ENCODE data around the gene KIF1B. TPM values are rescaled to one million over a fixed set of nuclear protein-coding genes. Genes with fewer than 3 reads are reported as not detected.

The KIF1B gene
- total RNA-seq, 1 experiment from 2014 or later: 19.9 TPM

DNA sequence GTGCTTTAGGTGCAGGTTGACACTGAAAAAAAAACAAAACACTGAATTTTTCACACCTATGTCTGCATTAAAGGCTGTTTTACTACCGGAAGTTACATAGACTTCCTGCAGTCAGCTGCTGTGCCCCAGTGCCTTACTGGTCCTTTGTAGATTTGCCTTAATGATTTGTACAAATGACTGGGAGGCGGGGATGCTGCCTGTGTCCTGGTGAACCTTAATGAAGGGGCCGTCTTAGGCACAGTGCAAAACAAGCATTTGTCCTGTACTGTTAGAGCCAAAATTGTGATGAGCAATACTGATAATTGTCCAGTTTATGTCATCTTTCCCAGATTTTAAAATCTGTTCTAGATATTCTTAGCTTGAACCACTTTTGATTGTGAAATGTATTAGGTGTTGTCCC lies 97.6 kb downstream of the KIF1B start:
- no peak for DNase-seq (ENCODE audit: low spot score)
- in situ Hi-C loops (cut with HindIII; ENCODE audit: low sequenced_read_pairs): no loop called here

DNA sequence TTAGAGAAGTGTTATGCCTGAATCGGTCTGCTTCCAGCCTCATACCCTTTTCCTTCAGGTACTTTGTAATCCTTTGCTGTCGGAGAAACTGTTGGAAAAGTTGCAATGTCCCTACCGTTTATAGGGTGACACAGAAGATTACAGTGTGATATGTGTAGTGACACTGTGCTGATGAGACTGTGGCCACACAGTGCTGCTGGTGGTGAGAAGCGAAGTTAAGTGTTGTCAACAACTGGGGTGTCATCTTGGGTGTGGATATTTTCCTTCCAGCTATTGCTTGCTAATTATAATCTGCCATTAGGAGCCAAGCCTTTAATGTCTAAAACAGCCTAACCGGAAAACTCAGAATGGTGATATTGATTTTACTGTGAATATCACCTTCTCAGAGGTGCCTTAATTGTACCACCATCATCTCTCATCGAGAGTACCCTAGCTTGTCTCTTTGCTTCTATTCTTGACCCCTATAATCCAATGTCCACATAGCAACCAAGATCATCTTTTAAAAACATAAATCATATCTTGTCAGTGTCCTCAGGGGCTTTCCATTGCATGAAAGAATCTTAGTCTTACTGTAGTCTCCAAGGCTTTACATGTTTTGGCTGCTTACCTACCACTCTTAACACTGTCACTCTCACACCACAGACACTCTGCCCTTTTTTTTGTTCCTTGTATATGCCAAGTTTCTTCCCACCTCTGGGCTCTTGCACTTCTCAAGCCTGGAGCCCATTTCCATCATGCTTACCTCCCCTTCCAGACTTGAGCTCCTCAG lies 99.1 kb downstream of the KIF1B start:
- no peak for DNase-seq (ENCODE audit: low spot score)
- in situ Hi-C loops (cut with HindIII; ENCODE audit: low sequenced_read_pairs): no loop called here

DNA sequence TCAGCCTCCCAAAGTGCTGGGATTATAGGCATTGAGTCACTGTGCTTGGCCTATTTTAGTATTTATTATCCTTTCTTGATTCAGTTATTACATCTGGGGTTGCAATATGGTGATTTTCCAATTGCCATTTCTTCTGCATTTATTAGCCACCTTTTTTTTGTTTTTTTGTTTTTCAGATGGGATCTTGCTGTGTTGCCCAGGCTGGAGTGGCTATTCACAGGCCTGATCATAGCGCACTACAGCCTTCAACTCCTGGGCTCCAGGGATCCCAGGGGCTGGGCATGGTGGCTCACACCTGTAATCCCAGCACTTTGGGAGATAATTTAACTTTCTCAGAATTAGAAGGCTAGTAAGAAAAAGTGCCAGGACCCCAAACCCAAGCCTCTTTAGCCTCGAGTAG lies 106.4 kb downstream of the KIF1B start:
- no peak for DNase-seq (ENCODE audit: low spot score)
- in situ Hi-C loops (cut with HindIII; ENCODE audit: low sequenced_read_pairs): no loop called here

DNA sequence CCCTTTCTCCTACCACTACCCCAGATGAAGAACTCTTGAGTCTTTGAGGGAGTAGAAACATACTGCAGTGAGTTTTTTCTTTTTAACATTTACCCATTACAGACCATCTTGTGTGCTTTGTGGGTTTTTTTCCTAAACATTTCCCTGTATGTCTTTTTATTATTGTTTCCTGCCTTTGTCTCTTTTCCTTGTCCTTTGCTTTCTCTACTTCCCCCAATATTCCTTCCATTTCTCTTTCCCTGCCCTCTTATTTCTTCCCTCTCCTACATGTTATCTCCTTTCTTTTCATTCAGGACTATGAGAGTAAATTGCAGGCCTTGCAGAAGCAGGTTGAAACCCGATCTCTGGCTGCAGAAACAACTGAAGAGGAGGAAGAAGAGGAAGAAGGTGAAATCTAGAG lies 109.4 kb downstream of the KIF1B start:
- DNase-seq (ENCODE audit: low spot score): no peak
- in situ Hi-C loops (cut with HindIII; ENCODE audit: low sequenced_read_pairs): no loop called here

DNA sequence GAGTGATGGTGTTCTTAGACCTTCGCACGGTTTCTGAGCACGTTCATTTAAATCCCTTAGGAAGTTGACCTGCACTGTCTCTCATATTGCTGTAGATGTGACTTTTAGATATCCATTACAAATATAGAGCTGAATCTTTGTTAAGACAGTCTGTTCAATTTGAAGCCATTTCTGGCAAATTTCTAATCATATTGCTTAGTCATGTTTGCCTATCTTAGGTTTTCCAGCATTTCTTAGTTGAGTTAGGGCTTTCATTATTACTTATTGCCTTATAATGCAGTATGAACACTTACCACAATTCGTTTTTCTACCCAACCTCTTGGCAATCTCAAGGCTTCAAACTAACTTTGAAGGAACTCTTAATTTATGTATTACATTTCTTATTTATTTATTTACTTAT lies 110.0 kb downstream of the KIF1B start:
- DNase-seq (ENCODE audit: low spot score): no peak
- in situ Hi-C loops (cut with HindIII; ENCODE audit: low sequenced_read_pairs): no loop called here

DNA sequence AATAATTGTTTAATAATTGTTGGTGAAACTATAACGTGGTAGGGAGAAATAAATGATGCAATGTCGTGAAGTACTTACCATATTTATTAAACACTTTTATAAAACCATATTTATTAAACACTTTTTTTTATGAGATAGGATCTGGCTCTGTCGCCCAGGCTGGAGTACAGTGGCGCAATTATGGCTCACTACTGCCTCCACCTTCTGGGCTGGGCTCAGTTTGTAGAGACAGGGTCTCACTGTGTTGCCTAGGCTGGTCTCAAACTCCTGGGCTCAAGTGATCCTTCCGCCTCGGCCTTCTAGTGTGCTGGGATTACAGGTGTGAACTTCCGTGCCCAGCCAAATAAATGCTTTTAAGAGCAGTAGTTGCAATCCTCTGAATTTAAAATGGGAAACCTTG lies 112.5 kb downstream of the KIF1B start:
- in situ Hi-C loops (cut with HindIII; ENCODE audit: low sequenced_read_pairs): no loop called here
- DNase-seq (ENCODE audit: low spot score): no peak

DNA sequence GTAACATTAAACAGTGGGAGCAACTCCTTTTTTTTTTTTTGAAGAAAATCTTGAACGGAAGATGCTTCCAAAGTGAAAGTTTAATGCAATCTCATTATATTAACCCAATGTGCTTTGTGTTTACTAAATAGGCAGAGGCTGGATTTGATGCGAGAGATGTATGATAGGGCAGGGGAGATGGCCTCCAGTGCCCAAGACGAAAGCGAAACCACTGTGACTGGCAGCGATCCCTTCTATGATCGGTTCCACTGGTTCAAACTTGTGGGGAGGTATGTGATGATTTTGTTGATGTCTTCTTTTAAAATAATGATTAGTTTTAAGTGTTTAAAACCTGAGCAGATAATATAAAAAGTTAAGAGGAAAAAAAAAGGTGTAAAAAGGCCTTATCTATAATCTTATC lies 114.3 kb downstream of the KIF1B start:
- in situ Hi-C loops (cut with HindIII; ENCODE audit: low sequenced_read_pairs): no loop called here
- no peak for DNase-seq (ENCODE audit: low spot score)

DNA sequence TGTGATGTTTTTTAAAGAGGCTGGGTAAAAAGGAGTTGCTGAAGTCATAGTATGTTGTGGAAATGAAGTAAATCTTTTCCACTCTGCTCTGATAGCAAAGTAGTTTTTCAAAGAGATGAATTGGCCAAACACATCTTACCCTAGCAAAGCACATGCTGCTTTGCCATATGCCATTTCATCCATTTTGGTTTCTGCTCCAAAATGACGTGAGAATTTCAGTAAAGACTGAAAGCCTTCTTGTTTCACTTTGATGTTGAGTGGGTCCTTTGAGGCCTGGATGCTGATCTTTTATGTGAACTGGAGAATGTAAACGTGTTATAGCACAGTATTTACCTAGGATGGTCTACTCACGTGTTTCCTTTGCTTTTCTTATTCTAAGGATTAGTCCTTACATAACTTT lies 115.2 kb downstream of the KIF1B start:
- in situ Hi-C loops (cut with HindIII; ENCODE audit: low sequenced_read_pairs): no loop called here
- DNase-seq (ENCODE audit: low spot score): peak; percentile 82

DNA sequence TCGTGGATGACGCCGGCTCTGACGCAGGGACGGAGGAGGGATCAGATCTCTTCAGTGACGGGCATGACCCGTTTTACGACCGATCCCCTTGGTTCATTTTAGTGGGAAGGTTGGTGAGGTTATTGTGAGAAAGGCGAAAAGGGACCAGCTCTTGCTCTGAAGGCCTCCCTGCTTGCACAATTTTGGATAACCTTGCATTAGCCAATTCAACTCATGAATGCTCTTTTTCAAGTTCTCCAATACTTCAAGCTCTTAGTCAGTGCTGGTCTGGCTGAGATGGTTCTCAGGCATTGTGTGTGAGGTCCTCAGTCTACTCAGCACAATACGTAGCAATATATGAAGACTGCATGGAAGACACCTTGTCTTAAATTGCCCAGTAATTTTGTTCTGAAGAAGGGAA lies 115.9 kb downstream of the KIF1B start:
- in situ Hi-C loops (cut with HindIII; ENCODE audit: low sequenced_read_pairs): no loop called here
- no peak for DNase-seq (ENCODE audit: low spot score)

DNA sequence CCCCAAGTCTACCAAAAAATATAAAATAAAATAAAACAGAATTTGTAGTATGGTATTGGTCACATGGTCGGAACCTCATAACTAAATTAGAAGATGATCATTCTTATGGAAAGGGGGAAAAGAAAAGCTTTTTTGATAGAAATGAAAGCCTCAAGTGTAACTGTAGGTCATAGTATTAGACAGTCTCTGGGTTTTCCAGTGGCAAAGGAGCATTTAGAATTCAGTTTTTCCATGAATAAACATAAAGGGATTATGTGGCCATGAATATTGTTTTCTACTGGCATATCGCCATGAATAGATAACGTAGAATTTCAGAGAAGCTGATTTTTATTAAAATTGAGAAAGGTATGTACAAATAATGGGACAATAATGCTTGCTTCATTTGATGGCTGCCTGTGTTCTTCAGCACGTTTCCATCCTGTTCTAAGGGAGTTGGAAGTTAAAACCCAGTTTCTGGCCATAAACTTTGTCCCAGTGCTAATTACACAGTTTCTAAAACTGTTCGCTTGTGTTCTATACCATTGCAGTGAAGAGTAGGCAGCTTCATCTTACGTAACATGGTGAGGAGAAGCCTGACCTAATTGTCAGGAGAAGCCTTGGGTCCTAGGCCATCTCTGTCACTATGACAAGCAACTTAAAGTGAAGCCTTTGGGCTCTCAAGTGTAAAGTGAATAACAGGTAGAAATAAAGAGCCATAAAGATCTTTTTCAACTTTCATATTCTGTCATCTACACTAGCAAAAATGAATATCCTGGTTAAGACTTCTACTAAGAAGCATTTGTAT lies 118.0 kb downstream of the KIF1B start:
- no peak for DNase-seq (ENCODE audit: low spot score)
- in situ Hi-C loops (cut with HindIII; ENCODE audit: low sequenced_read_pairs): no loop called here

DNA sequence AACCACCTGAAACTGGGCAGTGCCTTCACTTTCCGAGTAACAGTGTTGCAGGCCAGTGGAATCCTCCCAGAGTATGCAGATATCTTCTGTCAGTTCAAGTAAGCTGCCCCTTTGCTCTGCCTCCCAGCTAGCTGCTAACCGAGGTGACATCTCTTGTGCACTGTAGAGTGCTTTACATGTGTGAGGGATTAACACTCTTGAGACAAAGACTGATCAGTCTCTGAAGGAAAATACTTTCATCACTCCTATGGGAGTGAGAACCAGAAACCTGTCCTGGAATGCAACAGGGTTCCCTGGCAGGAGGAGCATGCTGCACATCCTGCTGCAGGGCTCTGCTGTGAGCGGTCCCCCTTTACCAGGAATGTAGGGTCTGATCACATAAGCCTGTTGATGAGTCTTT lies 127.1 kb downstream of the KIF1B start:
- in situ Hi-C loops (cut with HindIII; ENCODE audit: low sequenced_read_pairs): no loop called here
- no peak for DNase-seq (ENCODE audit: low spot score)

DNA sequence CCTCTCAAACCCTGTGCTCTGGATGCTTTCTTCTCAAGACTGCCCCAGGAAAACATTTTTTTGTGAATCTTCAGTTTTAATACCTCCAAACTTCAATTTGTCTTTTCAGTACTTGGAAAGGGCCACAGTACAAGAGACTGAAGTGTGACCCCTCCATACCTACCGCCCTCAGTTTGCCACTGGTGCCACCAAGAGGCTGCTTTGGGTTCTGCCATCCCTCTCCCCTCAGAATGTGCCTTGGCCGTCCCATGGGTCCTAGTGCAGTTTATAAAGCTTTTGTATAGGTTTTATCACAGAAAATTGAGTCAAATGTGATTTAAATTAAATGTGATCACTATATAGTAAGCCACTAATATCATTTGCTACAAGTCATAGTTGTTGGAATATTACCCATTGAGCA lies 127.7 kb downstream of the KIF1B start:
- in situ Hi-C loops (cut with HindIII; ENCODE audit: low sequenced_read_pairs): no loop called here
- peak; percentile 59 for DNase-seq (ENCODE audit: low spot score)

DNA sequence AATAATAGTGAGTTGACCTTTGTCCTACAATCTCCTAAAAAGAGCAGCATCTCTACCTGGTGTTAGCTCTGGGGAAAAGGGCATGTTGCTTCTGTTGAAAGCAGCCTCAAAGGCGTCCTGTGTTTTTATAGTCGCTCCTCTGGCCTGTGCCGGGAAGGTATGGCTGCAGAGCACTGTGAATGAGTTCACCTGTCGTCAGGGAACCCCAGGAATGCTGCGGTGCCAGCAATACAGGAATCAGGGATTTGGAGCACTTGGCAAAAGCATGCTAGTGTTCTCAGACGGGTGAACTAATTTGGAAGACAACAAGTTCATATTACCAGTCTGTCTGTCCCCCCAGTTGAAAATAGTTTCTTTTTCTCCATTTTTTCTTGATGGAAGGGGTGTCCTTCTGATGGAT lies 128.2 kb downstream of the KIF1B start:
- in situ Hi-C loops (cut with HindIII; ENCODE audit: low sequenced_read_pairs): no loop called here
- no peak for DNase-seq (ENCODE audit: low spot score)

DNA sequence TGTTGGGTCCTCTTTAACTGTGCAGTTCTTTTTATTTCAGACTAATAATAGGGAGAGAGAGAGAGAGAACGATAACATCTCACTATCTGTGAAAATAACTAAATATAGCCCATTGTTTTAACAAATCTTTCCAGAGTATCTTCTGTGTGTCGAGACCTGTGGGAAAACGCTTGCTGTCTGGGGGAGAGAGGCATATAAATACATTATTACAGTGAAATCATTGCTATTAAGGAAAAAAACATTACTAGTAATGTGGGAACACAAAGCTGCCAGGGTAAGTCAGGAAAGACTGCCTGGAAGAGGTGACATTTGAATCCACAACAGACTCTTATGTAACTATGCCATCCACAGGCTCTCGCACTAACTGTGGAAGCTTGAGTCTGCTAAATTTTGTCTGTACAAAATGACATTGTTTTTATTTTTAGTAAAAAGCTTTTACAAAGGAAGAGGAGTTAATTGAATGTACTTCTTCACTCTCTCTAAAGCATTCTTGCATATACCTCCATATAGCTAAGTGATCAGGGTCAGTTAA lies 128.7 kb downstream of the KIF1B start:
- no peak for DNase-seq (ENCODE audit: low spot score)
- in situ Hi-C loops (cut with HindIII; ENCODE audit: low sequenced_read_pairs): no loop called here

DNA sequence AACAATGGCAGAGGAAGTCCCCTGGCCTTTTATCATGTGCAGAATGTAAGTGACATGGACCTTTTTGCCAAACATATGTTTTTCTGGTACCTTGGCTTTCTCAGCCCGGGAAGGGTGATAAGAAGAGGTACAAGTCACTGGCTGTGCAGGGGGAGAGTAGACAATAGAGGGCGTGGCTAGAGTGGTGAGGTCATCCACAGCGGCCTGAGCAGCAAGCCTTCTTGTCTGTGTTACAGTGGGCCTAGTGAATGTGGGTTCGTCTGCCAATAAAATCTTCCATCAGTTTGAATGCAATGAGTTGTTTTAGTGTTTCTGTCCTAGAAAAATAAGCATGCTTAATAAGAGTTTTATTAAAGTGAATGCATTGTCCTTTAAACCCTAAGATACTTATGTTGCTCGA lies 129.4 kb downstream of the KIF1B start:
- in situ Hi-C loops (cut with HindIII; ENCODE audit: low sequenced_read_pairs): no loop called here

DNA sequence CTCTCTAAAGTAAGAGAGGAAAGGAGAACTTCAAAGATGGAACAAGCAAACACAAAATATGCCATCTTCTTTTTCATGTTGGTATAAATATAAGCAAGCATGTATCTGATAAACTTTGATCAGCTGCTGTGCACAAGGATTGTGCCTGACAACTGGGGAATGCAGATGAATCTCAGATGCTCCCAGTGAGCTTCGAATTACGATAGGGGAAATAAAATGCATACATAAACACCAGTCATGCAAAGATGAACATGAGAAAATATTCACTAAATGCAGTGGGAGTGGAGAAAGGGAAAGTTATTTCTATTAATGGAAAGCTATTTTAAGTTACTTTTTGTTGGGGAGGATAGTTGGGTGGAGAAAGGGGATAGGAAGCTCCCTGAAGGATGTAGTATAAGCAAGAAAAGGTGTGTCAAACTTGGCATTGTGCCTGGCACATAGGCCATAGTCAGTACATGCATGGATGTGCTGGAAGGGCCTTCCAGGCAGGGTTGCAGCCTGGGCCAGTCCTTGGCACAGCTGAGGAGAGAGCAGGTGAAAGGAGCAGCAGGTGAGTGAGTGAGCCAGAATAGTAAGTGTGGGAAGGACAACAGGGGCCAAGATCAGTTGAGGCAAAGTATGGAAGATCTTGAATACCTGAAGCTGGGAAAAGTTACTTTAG lies 130.7 kb downstream of the KIF1B start:
- in situ Hi-C loops (cut with HindIII; ENCODE audit: low sequenced_read_pairs): no loop called here
- DNase-seq (ENCODE audit: low spot score): peak; percentile 79

More for the DNA sequence above, 129.4 kb downstream of the KIF1B start:
- DNase-seq (ENCODE audit: low spot score): peak; percentile 65

DNA sequence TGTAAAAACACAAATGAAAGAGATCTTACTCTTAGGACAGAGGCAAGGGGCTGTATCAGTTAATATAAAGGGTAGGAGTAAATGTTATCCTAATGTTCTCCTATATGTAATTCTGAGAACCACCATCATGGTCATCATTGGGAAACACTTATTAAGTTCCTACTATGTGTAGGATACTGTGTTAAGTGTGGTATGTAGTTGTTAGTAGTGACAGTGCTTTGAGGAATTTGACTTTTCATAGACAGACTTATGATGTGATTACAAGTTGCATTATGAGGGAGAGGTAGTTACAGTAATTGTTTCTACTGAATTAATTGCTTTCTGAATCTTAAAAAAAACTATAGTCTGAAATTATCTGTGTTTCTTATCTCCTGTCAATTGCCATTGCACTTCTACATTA lies 136.7 kb downstream of the KIF1B start:
- in situ Hi-C loops (cut with HindIII; ENCODE audit: low sequenced_read_pairs): no loop called here
- no peak for DNase-seq (ENCODE audit: low spot score)

DNA sequence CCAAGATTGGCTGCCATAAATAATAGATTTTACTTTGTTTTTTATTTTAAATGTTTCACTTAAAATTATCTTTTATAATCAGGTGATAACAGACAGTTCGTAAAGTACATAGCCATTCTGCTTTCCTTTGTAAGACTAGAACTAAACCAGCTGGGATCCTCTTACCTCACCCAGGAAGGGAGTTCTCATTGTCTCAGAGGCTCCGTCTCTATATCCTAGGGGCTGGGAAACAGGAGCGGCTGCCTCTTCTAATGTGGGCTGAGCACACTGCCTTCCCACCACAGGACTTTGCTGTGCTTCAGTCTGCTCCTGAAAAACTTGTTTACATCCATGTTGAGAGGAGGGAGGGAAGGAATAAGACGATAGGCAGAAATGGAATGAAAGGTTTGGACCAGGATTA lies 142.9 kb downstream of the KIF1B start:
- no peak for DNase-seq (ENCODE audit: low spot score)
- in situ Hi-C loops (cut with HindIII; ENCODE audit: low sequenced_read_pairs): no loop called here

DNA sequence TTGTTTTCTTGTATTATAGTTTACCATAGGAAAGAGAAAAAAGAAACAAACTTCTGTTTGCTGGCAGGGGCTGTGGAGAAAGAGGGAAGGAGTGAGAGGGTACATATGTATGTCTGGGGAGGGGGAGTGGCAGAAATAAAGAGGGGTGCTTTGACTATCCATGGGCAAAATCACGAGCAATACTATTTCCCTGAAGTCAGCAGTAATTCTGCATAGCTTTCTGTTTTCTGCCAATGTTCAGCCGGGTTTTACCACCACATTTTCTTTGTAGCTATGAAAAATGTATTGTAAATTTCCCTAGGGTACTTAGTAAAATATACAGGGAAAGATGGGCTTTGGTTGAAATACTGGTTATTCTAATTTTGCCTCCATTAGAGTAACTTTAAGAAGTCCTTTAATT lies 143.3 kb downstream of the KIF1B start:
- in situ Hi-C loops (cut with HindIII; ENCODE audit: low sequenced_read_pairs): no loop called here
- DNase-seq (ENCODE audit: low spot score): no peak

DNA sequence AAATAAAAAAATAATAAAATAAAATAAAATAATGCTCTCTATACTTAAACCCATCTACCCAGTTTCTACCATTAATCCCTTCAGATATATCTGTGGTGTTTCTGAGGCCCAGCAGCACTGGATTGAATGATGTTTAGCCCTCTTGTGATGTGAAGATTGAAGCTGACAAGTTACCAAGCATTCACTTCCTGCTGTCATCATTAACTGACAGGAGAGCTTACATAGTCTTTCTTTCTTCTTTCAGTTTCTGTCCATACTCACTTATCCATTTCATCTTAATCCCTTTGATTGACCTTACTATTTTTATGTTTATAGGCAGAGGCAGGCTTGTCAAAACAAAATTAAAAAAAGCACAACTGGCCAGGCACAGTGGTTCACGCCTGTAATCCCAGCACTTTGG lies 149.7 kb downstream of the KIF1B start:
- DNase-seq (ENCODE audit: low spot score): no peak
- in situ Hi-C loops (cut with HindIII; ENCODE audit: low sequenced_read_pairs): no loop called here

Data from G401 (cell line).